Muscle of back (tissue), 11 donors: ENCODE data around the gene KLK1. TPM values are rescaled to one million over a fixed set of nuclear protein-coding genes. Genes with fewer than 3 reads are reported as not detected.
A peak's percentile ranks its signal among the peaks of the same experiment; 100 is the strongest.

Experiments used
- DNase-seq, 3 donors: peaks; one replicate each; pipeline versions ENCODE4 v3.0.0 to v3.0.0-alpha.2; 2013
- polyA plus RNA-seq, 10 donors: library from polyadenylated mRNA; unstranded; fragments of 120-200 nt; gene quantifications; one replicate each; pipeline ENCODE4 v1.2.1, GENCODE V29; 2013; ENCODE audit not compliant: insufficient read length in 10 of 10

KLK1 gene
- polyA plus RNA-seq, 10 donors, result 0.19 to 1.3 (median 0.46) TPM; not detected in 4

DNA sequence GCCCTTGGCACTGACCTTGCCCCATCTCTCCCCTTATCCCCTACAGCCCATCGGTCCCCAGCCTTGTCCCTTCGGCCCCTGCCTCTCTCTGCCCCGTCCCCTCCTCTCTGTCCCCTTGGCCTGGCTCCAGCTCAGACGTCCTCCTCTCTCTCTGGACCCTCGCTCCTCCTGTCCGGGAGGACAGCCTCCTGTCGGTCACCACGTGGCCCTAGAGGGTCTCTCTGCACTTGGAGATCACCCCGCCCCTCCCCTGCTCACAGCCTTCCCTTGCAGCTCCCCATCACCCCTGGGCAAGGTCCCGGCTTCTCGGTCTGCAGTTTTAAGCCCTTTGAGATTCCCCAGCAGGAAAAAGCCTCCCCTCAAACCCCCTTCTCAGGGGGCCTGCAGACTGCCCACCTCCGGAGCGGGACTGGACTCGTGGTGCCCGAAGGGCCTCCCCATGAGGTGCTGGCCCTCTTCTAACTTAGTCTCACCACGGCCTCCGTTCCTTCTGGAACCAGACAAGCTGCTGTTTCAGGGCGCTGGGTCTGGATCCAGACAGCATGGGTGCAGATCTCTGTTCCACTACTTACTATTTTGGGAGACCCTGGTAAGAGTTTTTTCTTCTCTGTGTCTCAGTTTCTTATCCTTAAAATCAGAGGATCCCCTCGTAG is 13.1 kb upstream of the KLK1 start:
- DNase-seq, result no peak

DNA sequence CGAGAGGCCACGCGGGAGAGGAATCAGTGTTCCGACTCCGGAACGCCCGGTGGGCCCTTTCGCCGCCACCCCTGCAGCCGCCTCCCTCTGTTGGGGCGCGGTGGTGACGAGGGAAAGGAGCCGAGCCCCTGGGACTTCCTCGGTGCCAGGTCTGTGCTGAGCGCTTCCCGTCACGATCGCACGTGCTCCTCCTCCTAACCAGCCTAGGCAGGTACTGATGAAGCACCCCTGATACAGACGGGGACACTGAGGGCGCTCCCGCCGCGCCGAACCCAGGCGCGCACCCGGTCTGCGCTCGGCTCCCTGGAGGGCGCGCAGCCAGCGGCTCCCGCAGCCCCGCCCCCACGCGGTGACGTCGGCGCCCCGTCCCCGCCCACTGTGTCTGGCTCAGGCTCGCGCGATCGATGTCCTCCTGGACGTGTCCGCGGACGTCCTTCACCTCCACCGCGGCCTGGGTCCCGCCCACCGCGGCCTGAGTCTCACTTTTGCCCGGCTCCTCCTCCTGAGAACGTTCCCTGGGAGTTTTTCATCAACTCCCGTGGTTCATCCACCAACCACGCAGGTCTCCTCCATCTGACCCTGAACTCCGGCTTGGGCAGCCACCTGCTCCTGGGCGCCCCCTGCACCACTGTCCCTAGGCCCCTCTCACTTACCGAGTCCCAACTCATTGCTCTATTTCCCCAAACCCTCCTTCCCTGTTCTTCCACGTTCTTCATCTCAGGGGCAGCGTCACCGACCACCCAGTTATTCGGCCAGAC is 12.4 kb upstream of the KLK1 start:
- peak; percentile 23 to 69 (median 40) for DNase-seq

DNA sequence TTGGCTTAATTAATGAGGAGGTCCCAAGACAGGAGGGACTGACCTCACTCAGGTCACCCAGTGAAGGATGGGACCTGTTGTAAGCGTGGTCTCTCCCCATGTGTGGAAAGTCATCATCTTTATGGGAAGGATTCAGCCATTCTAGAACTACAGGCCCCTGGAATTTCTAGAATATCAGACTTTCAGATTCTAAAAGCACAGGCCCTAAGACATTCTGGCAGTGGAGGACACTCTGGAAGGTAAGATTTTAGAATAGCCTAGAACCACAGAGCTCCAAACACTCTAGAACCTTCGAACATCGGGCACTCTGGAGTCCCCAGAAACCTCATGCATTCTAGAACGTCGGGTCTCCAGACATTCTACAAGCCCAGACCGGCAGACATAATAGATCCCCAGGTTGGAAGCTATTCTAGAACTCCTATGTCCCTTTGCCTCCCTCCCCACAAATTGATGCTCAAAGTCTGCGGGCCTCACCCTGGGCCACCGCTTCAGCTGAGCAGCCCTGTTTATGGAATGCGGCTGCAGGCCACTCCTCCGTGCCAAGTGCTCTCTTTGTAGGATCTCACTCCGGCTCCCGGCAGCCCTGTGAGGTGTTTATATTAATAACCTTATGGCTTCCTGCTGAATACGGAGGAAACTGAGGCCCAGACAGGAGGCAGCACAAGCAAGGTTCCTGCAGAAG is 11.7 kb upstream of the KLK1 start:
- DNase-seq, result no peak

DNA sequence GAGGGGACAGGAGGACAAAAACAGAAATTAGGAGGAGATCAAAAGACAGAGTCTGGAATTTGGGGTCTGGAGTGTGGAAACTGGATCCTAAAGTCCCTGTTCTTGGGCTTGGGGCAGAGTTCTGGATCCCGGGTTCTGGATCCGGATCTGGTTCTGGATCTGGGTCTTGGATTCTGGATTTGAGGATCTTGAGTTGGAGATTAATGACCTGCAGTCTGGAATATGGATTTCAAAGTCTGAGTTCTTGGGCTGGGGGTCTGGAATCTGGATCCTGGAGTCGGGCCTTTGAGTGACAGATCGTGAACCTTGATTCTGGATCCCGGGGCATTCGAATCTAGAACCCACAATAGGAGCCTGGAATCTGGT is 10.2 kb upstream of the KLK1 start:
- no peak for DNase-seq

DNA sequence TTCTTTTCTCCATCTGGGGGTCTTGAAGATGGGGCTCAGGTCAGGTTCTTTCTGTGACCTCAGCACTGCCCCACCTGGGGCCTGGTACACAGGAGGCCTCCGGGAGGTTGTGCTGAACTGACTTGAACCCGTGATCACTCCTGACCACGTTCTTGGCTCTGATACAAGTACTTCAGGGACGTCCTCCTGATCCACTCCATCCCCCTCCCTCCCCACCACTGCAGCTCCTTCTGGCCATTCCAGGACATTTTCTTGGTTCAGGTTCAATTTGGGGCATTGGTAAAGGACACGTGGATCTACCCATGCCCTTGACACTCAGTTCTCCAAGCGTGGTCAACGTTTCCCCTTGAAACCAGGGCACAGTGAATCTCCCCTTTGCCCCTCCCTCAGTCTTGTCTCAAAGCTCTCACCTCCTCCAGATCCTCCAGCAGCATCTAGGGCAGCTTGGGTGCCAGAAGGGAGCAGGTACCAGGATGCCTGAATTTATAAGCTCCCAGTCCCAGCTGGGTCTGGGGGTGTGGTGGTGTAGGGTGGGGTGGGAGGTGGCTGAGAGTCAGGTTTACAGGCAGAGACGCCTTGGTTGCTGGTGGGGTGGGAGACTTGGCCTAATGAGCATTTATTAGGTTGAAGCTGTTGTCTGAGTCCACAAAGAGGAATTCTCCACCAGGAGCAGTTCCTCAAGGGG is 9.7 kb upstream of the KLK1 start, which contains the start of gene KLK15:
Gene KLK15 (minus strand): TSS at position 458 of the 685 bp plus-strand sequence. CDS start 2,082 bp downstream, outside the sequence.
- no peak for DNase-seq

DNA sequence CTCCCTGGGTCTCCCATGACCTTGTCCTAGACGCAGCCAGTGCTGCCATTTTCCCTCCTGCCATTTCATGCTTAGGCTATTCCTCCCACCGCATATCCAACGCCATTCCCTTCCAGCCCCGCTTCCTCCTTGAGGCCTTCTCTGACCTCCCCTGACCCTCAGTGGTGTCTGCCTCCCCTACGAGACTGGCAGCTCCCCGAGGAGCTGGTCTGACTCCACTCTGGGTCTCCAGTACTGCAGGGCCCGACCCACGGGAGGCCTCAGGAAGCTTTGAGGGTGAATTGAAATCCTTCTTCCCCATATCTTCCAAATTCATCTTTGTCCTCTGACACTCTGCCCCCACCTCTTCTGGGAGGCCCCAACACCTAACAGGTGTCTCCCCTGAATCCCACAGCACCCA is 9.1 kb upstream of the KLK1 start:
- DNase-seq, result no peak

DNA sequence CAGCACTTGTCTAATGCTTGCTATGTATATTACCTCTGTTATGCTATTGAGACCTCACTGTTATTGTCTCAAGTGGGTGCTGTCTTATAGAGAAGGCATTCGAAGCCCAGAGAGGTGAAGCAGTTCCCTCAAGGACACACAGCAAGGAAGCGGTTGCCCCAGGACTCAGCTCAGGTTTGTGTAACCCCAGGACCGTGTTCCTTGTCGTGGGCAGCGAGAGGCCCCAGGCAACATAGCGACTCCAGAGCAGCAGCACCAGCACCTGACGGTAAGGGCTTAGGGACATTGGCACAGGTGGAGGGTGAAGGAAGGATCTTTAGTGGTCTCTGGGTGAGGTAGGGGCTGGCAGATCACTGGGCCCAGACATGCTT is 7.4 kb upstream of the KLK1 start:
- DNase-seq, result no peak

DNA sequence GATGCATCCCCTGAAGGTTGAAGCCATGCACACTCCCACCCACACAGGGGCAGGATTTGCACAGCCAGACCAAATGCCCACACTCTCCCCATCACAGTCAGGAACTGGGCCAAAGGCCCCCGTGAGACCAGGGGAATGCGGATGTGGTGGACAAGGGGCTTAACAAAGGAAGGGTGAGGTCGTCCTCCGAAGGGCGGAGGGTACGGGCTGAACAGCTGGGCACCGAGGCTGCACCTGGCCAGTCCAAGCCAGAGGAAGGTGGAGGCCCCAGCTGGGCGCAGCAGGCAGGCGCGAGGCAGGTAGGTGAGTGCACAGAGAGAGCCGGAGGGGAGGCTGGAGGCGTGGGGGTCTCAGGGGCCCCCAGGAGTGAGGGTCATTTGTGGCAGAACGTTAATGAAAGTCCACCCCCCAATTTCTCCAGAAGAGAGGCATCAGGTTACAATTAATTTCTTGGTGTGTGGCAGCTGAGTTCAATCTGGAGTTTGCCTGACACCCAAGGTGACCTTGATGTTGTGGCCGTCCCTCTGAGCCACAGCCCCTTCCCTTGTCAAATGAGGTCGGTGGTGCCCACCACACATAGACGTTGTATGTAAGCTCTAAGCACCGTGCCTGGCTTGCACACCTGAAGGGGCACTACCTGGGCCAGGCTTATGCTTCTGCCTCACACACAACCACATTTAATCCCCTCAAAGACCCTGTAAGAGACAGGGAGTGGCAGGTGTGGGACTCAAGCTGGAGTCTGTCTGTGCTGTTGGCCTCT is 6.9 kb upstream of the KLK1 start:
- no peak for DNase-seq

DNA sequence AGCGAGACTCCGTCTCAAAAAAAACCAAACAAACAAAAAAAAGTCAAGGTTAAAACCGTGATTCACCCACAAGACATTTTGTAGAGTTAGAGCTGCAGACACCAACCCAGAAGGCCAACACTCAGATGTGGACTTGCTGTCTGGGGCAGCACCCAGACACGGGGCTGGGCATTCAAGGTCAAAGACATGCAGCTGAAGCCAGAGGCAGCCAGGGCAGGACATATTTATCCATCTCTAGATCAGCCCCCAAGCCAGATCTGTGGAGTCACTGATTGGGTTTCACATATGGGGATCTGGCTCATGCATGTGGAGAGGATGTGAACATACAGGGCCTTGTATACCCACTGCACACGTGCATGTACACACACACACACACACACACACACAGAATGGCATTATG is 6.2 kb upstream of the KLK1 start:
- no peak for DNase-seq

DNA sequence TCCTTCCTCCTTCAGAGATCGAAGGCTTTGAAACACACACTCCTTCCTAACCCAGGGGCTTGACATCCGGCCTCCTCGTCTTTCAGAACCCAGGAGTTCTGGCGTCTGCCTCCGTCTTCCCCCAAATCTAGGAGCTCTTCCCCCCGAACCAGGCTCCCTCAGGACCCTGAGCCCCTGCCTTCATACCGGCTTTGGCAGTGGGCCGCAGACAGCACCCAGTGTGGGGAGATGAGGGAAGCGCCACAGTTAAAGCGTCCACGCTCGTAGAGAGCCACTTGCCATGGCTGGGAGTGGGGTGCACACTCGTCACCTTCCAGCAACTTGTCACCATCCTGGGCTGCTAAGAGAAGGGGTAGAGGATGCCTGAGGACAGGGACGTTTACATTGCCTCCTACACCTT is 3.9 kb upstream of the KLK1 start:
- no peak for DNase-seq

DNA sequence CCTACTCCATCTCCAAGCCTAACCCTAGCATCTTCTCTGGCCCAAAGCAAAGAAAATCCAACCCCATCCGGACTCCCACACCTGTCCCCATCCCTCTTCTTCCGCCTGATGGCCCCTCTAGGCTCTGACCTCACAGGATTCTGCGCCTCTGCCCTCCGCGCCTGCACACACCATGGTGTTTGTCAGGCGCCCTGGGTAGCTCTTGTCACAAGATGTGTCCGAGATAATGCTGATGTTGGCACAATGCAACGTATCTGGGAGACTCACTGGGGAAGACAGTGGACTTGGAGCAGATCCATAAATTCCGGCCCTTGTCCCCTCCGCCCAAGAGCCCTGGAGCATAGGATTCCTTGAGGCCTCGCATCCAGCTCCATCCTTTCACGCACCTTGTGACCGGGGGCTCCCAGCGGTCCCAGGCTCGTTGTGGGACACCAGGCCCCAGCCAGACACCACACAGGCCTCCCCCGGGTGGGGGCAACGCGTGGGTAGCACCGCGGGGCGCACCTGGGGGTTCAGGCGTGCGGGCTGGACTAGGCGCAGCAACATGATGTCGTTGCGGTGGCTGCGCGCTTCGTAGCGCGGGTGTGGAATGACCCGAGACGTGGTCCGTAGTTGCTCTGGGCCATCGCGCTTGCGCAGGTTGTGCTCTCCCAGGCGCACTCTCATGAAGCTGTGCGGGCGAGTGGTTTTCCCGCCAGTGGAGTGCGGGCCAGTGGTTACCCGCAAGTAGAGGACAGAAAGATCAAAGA is 3.1 kb upstream of the KLK1 start:
- no peak for DNase-seq

DNA sequence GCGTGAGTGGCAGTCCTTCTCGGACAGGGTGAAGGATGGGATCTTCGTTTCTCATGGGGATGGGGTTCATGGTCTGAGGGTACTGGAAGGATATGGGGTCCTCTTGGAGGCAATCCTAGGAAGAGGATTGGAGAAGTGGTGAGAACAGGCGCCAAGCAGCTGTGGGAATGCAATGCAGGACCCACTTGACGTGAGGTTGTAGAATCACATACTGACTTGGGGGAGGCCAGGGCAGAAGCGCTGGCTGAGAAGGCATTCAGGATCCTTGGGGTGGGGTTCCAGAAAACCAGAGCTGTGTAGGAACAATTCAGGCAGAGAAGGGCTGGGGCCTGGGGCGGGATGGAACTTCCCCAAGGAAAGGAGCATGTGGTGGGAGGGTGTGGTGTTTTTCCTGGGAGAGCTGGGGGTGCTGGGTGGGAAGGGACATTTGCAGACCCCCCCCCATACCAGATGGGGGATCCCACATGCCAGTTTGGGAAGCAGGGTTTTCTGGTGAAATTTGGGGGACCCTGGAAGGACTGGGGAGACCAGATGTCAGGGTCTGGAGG is 852 bp downstream of the KLK1 start:
- no peak for DNase-seq

DNA sequence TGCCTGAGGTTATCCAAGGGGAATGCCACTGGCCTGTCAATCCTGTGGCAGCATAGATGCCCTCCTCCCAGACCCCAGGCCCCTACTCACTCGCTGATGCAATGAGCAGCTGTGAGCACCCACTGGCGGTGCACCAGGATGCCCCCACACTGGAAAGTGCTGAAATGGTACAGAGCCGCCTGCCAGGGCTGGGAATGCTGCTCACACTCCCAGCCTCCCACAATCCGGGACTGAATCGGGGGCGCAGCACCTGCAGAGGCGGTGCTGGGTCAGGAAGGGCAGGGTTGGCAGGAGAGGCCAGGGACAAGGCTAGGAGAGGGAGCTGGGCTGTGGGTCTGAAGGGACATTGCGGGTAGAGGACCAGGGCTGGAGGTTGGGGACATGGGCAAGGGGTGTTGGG is 2.0 kb downstream of the KLK1 start:
- no peak for DNase-seq

DNA sequence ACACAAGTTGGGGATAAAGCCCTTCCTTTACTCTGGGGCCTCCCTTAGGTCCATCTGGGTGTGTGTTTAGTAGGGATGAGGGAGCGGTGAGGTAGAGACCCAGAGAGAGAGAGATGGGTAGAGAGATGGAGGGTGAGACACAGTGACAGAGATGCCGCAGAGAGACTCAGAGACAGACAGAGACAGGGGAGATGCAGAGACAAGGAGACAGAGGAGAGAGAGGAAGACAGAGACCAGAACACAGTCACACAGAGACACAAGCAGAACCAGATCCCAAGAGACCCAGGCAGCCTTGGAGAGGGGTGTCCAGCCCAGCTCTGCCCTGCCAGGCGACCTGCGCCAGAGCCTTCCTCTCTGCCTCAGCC is 2.4 kb downstream of the KLK1 start:
- no peak for DNase-seq

DNA sequence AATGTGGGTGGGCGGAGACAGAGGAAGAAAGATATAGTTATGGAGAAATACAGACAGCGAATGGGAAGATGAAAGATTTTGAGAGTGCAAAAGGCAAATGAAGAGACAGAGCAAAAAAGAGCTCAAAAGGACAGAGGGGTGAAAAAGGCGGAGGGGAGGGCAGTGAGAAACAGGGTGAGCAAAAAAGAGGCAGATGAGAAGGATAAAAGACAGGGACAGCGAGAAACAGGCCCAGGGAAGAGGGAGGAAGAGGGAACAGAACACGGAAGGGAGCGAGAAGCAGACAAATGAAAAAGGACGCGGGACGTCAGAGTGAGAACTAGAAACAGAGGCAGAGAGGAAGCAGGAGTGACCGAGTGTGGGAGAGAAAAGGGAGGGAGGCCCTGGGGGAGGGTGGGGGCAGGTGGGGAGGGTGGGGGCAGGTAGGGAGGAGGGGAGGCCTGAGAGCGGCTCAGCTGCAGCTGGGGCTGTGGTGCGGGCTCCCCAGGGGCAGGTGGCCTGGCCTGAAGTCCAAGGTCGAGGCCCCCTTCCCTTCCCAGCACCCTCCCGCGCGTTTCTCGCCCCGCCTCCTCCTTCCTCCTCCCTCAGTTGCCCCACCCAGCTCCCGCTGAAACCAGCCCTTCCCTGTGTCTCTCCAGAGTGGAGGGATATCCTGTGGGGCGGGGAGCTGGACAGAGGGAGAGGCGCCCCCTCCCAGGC is 2.9 kb downstream of the KLK1 start:
- DNase-seq, result no peak

DNA sequence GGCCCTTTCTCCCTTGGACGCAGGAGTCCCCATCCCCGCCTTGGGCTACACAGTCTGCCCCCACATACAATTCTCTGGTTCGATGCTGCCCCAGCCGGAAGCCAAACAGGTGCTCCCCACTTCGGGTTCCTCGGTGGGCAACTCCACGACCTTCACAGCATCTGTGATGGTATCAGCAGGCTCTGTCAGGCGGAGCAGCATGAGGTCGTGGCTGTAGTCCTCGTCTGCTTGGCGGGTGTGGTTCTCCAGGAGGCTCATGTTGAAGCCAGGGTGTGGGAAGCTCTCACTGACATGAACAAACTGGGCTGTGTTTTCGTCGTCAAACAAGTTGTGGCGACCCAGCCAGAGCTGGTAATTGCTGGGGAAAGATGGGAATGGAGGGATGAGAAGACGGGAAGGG is 3.5 kb downstream of the KLK1 start:
- no peak for DNase-seq

DNA sequence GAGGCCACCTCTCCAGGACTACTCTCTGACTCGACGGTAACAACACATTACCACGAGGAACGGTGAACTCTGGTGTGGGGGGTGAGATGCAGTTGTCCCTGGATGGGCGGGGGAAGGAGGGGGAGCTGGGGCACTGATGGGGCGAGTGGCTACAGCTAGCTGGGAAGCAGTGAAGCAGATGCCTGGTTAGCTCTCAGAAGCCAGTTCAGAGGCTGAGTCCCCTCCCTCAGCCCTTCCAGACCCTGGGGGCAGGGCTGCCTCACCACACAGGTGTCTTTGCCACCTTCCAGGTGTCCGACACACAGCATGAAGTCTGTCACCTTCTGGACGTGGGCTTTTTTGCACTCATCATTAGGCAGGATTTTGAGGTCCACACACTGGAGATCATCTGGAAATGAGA is 4.0 kb downstream of the KLK1 start:
- no peak for DNase-seq

DNA sequence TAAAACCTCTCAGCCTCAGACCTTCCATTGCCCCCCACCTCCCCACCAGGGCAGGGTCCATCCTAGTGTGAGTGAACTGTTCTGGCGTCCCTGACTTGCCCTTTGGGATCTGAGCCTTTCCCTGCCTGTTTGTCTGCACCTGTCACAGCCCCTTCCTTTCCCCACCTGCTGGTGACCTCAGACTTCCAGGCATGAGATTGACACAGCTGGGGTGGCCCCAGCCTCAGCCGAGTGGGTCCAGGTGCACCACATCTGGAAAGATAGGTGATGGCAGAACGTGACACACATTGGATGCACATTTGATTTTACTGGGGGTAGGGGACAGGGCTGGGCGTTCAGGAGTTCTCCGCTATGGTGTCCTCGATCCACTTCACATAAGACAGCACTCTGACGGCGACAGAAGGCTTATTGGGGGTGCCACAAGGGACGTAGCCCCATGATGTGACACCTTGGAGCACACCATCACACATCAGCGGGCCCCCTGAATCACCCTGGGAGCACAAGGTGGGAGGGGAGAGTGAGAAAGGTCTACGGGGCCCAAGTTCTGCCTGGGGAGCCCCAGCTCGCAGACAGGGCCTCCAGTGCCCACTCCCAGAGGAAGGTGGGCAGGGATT is 4.6 kb downstream of the KLK1 start:
- DNase-seq, result no peak
